Measurements from ENCODE around the gene TRAF6.

TRAF6 gene

GRCh38 chr11:36460220-36460619 lies 49.9 kb downstream of the TRAF6 start:
- peaks cover 3 to 5% of the 10 kb centered on the region in 2 donors for H3K4me1 ChIP-seq (ENCODE audit: control insufficient read depth in 1 of 2, insufficient read depth in 2 of 2, low read length in 2 of 2)
- no peaks in the 10 kb centered on the region for H3K27me3 ChIP-seq (ENCODE audit: control insufficient read depth in 1 of 2, insufficient read depth in 2 of 2, low read length in 2 of 2)
- H3K4me3 ChIP-seq (ENCODE audit: low read depth in 1 of 2, low read length in 2 of 2), result no peak overlapping the region
- H3K9me3 ChIP-seq (ENCODE audit: control insufficient read depth in 1 of 2, low read length in 2 of 2), result no peaks in the 10 kb centered on the region
- H3K9ac ChIP-seq (ENCODE audit: low read depth in 1 of 2, low read length in 2 of 2), result no peak overlapping the region
- peaks cover 0 to 16% of the 10 kb centered on the region in 2 donors for H3K36me3 ChIP-seq (ENCODE audit: control insufficient read depth in 1 of 2, insufficient read depth in 2 of 2, low read length in 2 of 2)
- H3K27ac ChIP-seq (ENCODE audit: low read depth, low read length), result no peak overlapping the region

GRCh38 chr11:36459046-36459445 lies 51.0 kb downstream of the TRAF6 start:
- H3K27me3 ChIP-seq (ENCODE audit: control insufficient read depth in 1 of 2, insufficient read depth in 2 of 2, low read length in 2 of 2), result no peaks in the 10 kb centered on the region
- H3K9ac ChIP-seq (ENCODE audit: low read depth in 1 of 2, low read length in 2 of 2), result no peak overlapping the region
- peaks cover 3 to 9% of the 10 kb centered on the region in 2 donors for H3K4me1 ChIP-seq (ENCODE audit: control insufficient read depth in 1 of 2, insufficient read depth in 2 of 2, low read length in 2 of 2)
- no peaks in the 10 kb centered on the region for H3K9me3 ChIP-seq (ENCODE audit: control insufficient read depth in 1 of 2, low read length in 2 of 2)
- H3K4me3 ChIP-seq (ENCODE audit: low read depth in 1 of 2, low read length in 2 of 2), result no peak overlapping the region
- peaks cover 5 to 19% of the 10 kb centered on the region in 2 donors for H3K36me3 ChIP-seq (ENCODE audit: control insufficient read depth in 1 of 2, insufficient read depth in 2 of 2, low read length in 2 of 2)
- no peak overlapping the region for H3K27ac ChIP-seq (ENCODE audit: low read depth, low read length)

GRCh38 chr11:36458129-36458915 lies 51.8 kb downstream of the TRAF6 start:
- no peak overlapping the region for H3K4me3 ChIP-seq (ENCODE audit: low read depth in 1 of 2, low read length in 2 of 2)
- H3K27ac ChIP-seq (ENCODE audit: low read depth, low read length), result no peak overlapping the region
- H3K27me3 ChIP-seq (ENCODE audit: control insufficient read depth in 1 of 2, insufficient read depth in 2 of 2, low read length in 2 of 2), result no peaks in the 10 kb centered on the region
- no peaks in the 10 kb centered on the region for H3K9me3 ChIP-seq (ENCODE audit: control insufficient read depth in 1 of 2, low read length in 2 of 2)
- H3K36me3 ChIP-seq (ENCODE audit: control insufficient read depth in 1 of 2, insufficient read depth in 2 of 2, low read length in 2 of 2), result peaks cover 5 to 25% of the 10 kb centered on the region in 2 donors
- H3K4me1 ChIP-seq (ENCODE audit: control insufficient read depth in 1 of 2, insufficient read depth in 2 of 2, low read length in 2 of 2), result peaks cover 3 to 9% of the 10 kb centered on the region in 2 donors
- H3K9ac ChIP-seq (ENCODE audit: low read depth in 1 of 2, low read length in 2 of 2), result no peak overlapping the region

GRCh38 chr11:36456156-36456555 lies 53.9 kb downstream of the TRAF6 start:
- Histone ChIP-seq H3K4me1 (ENCODE audit: control insufficient read depth in 1 of 2, insufficient read depth in 2 of 2, low read length in 2 of 2) (peaks cover 8 to 9% of the 10 kb centered on the region in 2 donors), H3K9me3 (ENCODE audit: control insufficient read depth in 1 of 2, low read length in 2 of 2) (no peaks in the 10 kb centered on the region), H3K4me3 (ENCODE audit: low read depth in 1 of 2, low read length in 2 of 2) (no peak overlapping the region), H3K27ac (ENCODE audit: low read depth, low read length) (peak overlapping the region; percentile 60), H3K36me3 (ENCODE audit: control insufficient read depth in 1 of 2, insufficient read depth in 2 of 2, low read length in 2 of 2) (peaks cover 10 to 25% of the 10 kb centered on the region in 2 donors), H3K27me3 (ENCODE audit: control insufficient read depth in 1 of 2, insufficient read depth in 2 of 2, low read length in 2 of 2) (no peaks in the 10 kb centered on the region), H3K9ac (ENCODE audit: low read depth in 1 of 2, low read length in 2 of 2) (peak overlapping the region; percentile 7 to 38)

- Histone ChIP-seq H3K36me3 (ENCODE audit: control insufficient read depth in 1 of 2, insufficient read depth in 2 of 2, low read length in 2 of 2) (peaks cover 15 to 30% of the 10 kb centered on the region in 2 donors), H3K4me3 (ENCODE audit: low read depth in 1 of 2, low read length in 2 of 2) (no peak overlapping the region), H3K27ac (ENCODE audit: low read depth, low read length) (peak overlapping the region; percentile 41), H3K9ac (ENCODE audit: low read depth in 1 of 2, low read length in 2 of 2) (peak overlapping the region in 1 of 2 donors; percentile 7), H3K27me3 (ENCODE audit: control insufficient read depth in 1 of 2, insufficient read depth in 2 of 2, low read length in 2 of 2) (no peaks in the 10 kb centered on the region), H3K4me1 (ENCODE audit: control insufficient read depth in 1 of 2, insufficient read depth in 2 of 2, low read length in 2 of 2) (peaks cover 13% of the 10 kb centered on the region in 2 donors), H3K9me3 (ENCODE audit: control insufficient read depth in 1 of 2, low read length in 2 of 2) (no peaks in the 10 kb centered on the region)
Measured at GRCh38 chr11:36455658-36456111, 54.4 kb downstream of the TRAF6 start.

- H3K27ac ChIP-seq (ENCODE audit: low read depth, low read length), result peak overlapping the region; percentile 41
- H3K27me3 ChIP-seq (ENCODE audit: control insufficient read depth in 1 of 2, insufficient read depth in 2 of 2, low read length in 2 of 2), result no peaks in the 10 kb centered on the region
- no peaks in the 10 kb centered on the region for H3K9me3 ChIP-seq (ENCODE audit: control insufficient read depth in 1 of 2, low read length in 2 of 2)
- H3K9ac ChIP-seq (ENCODE audit: low read depth in 1 of 2, low read length in 2 of 2), result no peak overlapping the region
- no peak overlapping the region for H3K4me3 ChIP-seq (ENCODE audit: low read depth in 1 of 2, low read length in 2 of 2)
- H3K4me1 ChIP-seq (ENCODE audit: control insufficient read depth in 1 of 2, insufficient read depth in 2 of 2, low read length in 2 of 2), result peaks cover 17 to 19% of the 10 kb centered on the region in 2 donors
- peaks cover 15 to 30% of the 10 kb centered on the region in 2 donors for H3K36me3 ChIP-seq (ENCODE audit: control insufficient read depth in 1 of 2, insufficient read depth in 2 of 2, low read length in 2 of 2)
Measured at GRCh38 chr11:36454941-36455631, 55.0 kb downstream of the TRAF6 start.

- Histone ChIP-seq H3K9ac (ENCODE audit: low read depth in 1 of 2, low read length in 2 of 2) (no peak overlapping the region), H3K4me1 (ENCODE audit: control insufficient read depth in 1 of 2, insufficient read depth in 2 of 2, low read length in 2 of 2) (peaks cover 23 to 25% of the 10 kb centered on the region in 2 donors), H3K27ac (ENCODE audit: low read depth, low read length) (no peak overlapping the region)
Measured at GRCh38 chr11:36454551-36454940, 55.5 kb downstream of the TRAF6 start.

GRCh38 chr11:36453678-36454077 lies 56.4 kb downstream of the TRAF6 start:
- Histone ChIP-seq H3K9me3 (ENCODE audit: control insufficient read depth in 1 of 2, low read length in 2 of 2) (no peaks in the 10 kb centered on the region), H3K27ac (ENCODE audit: low read depth, low read length) (no peak overlapping the region), H3K36me3 (ENCODE audit: control insufficient read depth in 1 of 2, insufficient read depth in 2 of 2, low read length in 2 of 2) (peaks cover 15 to 30% of the 10 kb centered on the region in 2 donors), H3K4me3 (ENCODE audit: low read depth in 1 of 2, low read length in 2 of 2) (no peak overlapping the region), H3K9ac (ENCODE audit: low read depth in 1 of 2, low read length in 2 of 2) (no peak overlapping the region), H3K4me1 (ENCODE audit: control insufficient read depth in 1 of 2, insufficient read depth in 2 of 2, low read length in 2 of 2) (peaks cover 23 to 26% of the 10 kb centered on the region in 2 donors), H3K27me3 (ENCODE audit: control insufficient read depth in 1 of 2, insufficient read depth in 2 of 2, low read length in 2 of 2) (no peaks in the 10 kb centered on the region)

More at GRCh38 chr11:36454551-36454940, 55.5 kb downstream of the TRAF6 start:
- no peaks in the 10 kb centered on the region for H3K9me3 ChIP-seq (ENCODE audit: control insufficient read depth in 1 of 2, low read length in 2 of 2)
- no peaks in the 10 kb centered on the region for H3K27me3 ChIP-seq (ENCODE audit: control insufficient read depth in 1 of 2, insufficient read depth in 2 of 2, low read length in 2 of 2)
- peaks cover 15 to 30% of the 10 kb centered on the region in 2 donors for H3K36me3 ChIP-seq (ENCODE audit: control insufficient read depth in 1 of 2, insufficient read depth in 2 of 2, low read length in 2 of 2)
- H3K4me3 ChIP-seq (ENCODE audit: low read depth in 1 of 2, low read length in 2 of 2), result no peak overlapping the region

GRCh38 chr11:36452961-36453360 lies 57.1 kb downstream of the TRAF6 start:
- no peaks in the 10 kb centered on the region for H3K27me3 ChIP-seq (ENCODE audit: control insufficient read depth in 1 of 2, insufficient read depth in 2 of 2, low read length in 2 of 2)
- no peak overlapping the region for H3K9ac ChIP-seq (ENCODE audit: low read depth in 1 of 2, low read length in 2 of 2)
- H3K36me3 ChIP-seq (ENCODE audit: control insufficient read depth in 1 of 2, insufficient read depth in 2 of 2, low read length in 2 of 2), result peaks cover 15 to 34% of the 10 kb centered on the region in 2 donors
- no peaks in the 10 kb centered on the region for H3K9me3 ChIP-seq (ENCODE audit: control insufficient read depth in 1 of 2, low read length in 2 of 2)
- no peak overlapping the region for H3K4me3 ChIP-seq (ENCODE audit: low read depth in 1 of 2, low read length in 2 of 2)
- H3K27ac ChIP-seq (ENCODE audit: low read depth, low read length), result no peak overlapping the region
- H3K4me1 ChIP-seq (ENCODE audit: control insufficient read depth in 1 of 2, insufficient read depth in 2 of 2, low read length in 2 of 2), result peaks cover 23 to 26% of the 10 kb centered on the region in 2 donors

Data from duodenal mucosa (tissue), 2 donors.